HTR-8/SVneo (cell line): ENCODE measurements around the gene CSF1R.

ENCODE experiments used
- DNase-seq: peaks from one replicate; pipeline ENCODE4 v3.0.0; 2011; ENCODE audit warnings: low spot score, mixed read lengths; ENCODE audit not compliant: insufficient read length
- FAIRE-seq: peaks from 2 replicates; lab custom pipeline; 2011; peaks lifted over from hg19 to GRCh38; lab: Jason Lieb, UNC

CSF1R gene

GRCh38 chr5:150121448-150122157 lies 35.2 kb upstream of the CSF1R start:
- DNase-seq = no peak
- FAIRE-seq = no peak

GRCh38 chr5:150120617-150121447 lies 34.5 kb upstream of the CSF1R start:
- DNase-seq = no peak
- no peak for FAIRE-seq

- no peak for FAIRE-seq
Measured at GRCh38 chr5:150120062-150120441, 33.7 kb upstream of the CSF1R start.

GRCh38 chr5:150119421-150120061 lies 33.2 kb upstream of the CSF1R start:
- no peak for DNase-seq
- no peak for FAIRE-seq

More at GRCh38 chr5:150120062-150120441, 33.7 kb upstream of the CSF1R start:
- DNase-seq = no peak

GRCh38 chr5:150118561-150119229 lies 32.3 kb upstream of the CSF1R start:
- DNase-seq (no peak), FAIRE-seq (no peak)

GRCh38 chr5:150117945-150118560 lies 31.7 kb upstream of the CSF1R start:
- no peak for DNase-seq

GRCh38 chr5:150116667-150117400 lies 30.5 kb upstream of the CSF1R start:
- no peak for FAIRE-seq
- DNase-seq = no peak

More at GRCh38 chr5:150117945-150118560, 31.7 kb upstream of the CSF1R start:
- no peak for FAIRE-seq

GRCh38 chr5:150114773-150115408 lies 28.5 kb upstream of the CSF1R start:
- no peak for DNase-seq
- no peak for FAIRE-seq

GRCh38 chr5:150114102-150114641 lies 27.8 kb upstream of the CSF1R start:
- no peak for FAIRE-seq
- no peak for DNase-seq

- FAIRE-seq = peak; percentile 23
Measured at GRCh38 chr5:150113047-150113744, 26.8 kb upstream of the CSF1R start.

GRCh38 chr5:150112201-150113046 lies 26.1 kb upstream of the CSF1R start:
- peak; percentile 13 for FAIRE-seq

More at GRCh38 chr5:150113047-150113744, 26.8 kb upstream of the CSF1R start:
- no peak for DNase-seq

GRCh38 chr5:150111122-150111521 lies 24.8 kb upstream of the CSF1R start:
- no peak for FAIRE-seq
- no peak for DNase-seq

More at GRCh38 chr5:150112201-150113046, 26.1 kb upstream of the CSF1R start:
- DNase-seq = peak; percentile 54

GRCh38 chr5:150109921-150110320 lies 23.6 kb upstream of the CSF1R start:
- FAIRE-seq (no peak), DNase-seq (no peak)

- FAIRE-seq (no peak), DNase-seq (no peak)
Measured at GRCh38 chr5:150108711-150109514, 22.6 kb upstream of the CSF1R start.

- no peak for FAIRE-seq
- no peak for DNase-seq
Measured at GRCh38 chr5:150107909-150108447, 21.6 kb upstream of the CSF1R start.
